Prostate gland (tissue), 2 donors: Measurements from ENCODE around the gene PTGER4. TPM values are rescaled to one million over a fixed set of nuclear protein-coding genes. Genes with fewer than 3 reads are reported as not detected.
A peak's percentile ranks its signal among the peaks of the same experiment; 100 is the strongest.

Experiments used
- DNase-seq: peaks from one replicate; pipeline ENCODE4 v3.0.0-alpha.2; 2019; ENCODE audit warnings: low spot score
- H3K27ac ChIP-seq, 2 donors: fragments of 200-600 bp; sonication (generic); 2 replicates each; pipeline ENCODE4 v1.5.1; 2017 to 2019
- H3K27me3 ChIP-seq: fragments of 200-600 bp; sonication (generic); replicated peaks from 2 replicates; pipeline ENCODE4 v1.5.1; 2019; ENCODE audit not compliant: insufficient read depth
- H3K36me3 ChIP-seq, 2 donors: fragments of 200-600 bp; sonication (generic); 1 replicate in 1 of 2; 2 replicates in 1 of 2; pipeline versions ENCODE4 v1.5.1 to v1.8.1; 2017 to 2019
- H3K4me1 ChIP-seq: fragments of 200-600 bp; sonication (generic); replicated peaks from 2 replicates; pipeline ENCODE4 v1.5.1; 2019
- H3K4me3 ChIP-seq, 2 donors: fragments of 200-600 bp; sonication (generic); 2 replicates each; pipeline ENCODE4 v1.5.1; 2017 to 2019
- H3K9me3 ChIP-seq: fragments of 200-600 bp; sonication (generic); 2 replicates; pipeline ENCODE4 v1.5.1; 2017
- POLR2A ChIP-seq: fragments of 450-650 bp; IDR thresholded peaks from one replicate; pipeline ENCODE4 v1.6.1; 2016; ENCODE audit warnings: antibody characterized with exemption, mild to moderate bottlenecking
- POLR2AphosphoS5 ChIP-seq: sonication (generic); formaldehyde crosslinking; IDR thresholded peaks from one replicate; pipeline ENCODE4 v1.6.1; 2017; ENCODE audit warnings: antibody characterized with exemption
- WGBS: methylation state at CpG from one replicate; pipeline ENCODE4 v1.1.5; 2018; 5-methylcytosine and 5-hydroxymethylcytosine counted together
- intact Hi-C: fragments of 100-400 bp; cut with DNase I; formaldehyde crosslinking; loops from one replicate; pipeline ENCODE4 v1.14.2; 2022
- total RNA-seq, 2 donors: library from RNA; depleted of rRNA; stranded (reverse); fragments of >200 nt; gene quantifications; one replicate each; pipeline ENCODE4 v1.1.0, GENCODE V29; 2016
- TF ChIP-seq, protein P1 (sequence below), 4 experiments: fragments of 200-600 bp in 2 of 4; fragments of 450-650 bp in 2 of 4; sonication (generic) in 2 of 4; IDR thresholded peaks; 1 replicate in 3 of 4; 2 replicates in 1 of 4; pipeline ENCODE4 v1.5.1; 2016 to 2019; ENCODE audit warnings: antibody characterized with exemption in 4 of 4, mild to moderate bottlenecking in 2 of 4, moderate library complexity in 2 of 4

Gene PTGER4
- total RNA-seq, 2 donors from 2014 or later, result 22.0 to 78.3 TPM

DNA sequence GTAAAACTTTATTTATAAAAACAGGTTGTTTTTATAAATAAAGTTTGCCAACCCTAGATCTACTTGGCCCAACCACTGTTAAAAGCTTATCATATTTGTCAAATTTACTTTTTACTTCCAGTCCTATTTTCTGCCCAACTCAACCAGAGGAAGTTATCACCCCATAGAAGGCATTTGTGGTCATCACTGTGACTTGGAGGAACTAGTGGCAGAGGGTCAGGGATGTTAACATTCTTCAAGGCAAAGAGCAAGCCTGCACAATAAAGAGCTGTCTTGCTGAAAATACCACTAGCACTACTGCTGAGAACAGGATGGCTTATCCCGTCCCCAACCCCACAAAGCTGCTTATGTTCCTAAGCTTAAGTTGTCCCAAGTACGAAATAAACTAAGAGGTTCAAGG, 53.7 kb downstream of the PTGER4 start:
- intact Hi-C loops, result no loop called here
- WGBS, result 86% methylated on average over 2 of the region's 2 CpGs
- H3K4me3 ChIP-seq, result no peak overlapping the region

DNA sequence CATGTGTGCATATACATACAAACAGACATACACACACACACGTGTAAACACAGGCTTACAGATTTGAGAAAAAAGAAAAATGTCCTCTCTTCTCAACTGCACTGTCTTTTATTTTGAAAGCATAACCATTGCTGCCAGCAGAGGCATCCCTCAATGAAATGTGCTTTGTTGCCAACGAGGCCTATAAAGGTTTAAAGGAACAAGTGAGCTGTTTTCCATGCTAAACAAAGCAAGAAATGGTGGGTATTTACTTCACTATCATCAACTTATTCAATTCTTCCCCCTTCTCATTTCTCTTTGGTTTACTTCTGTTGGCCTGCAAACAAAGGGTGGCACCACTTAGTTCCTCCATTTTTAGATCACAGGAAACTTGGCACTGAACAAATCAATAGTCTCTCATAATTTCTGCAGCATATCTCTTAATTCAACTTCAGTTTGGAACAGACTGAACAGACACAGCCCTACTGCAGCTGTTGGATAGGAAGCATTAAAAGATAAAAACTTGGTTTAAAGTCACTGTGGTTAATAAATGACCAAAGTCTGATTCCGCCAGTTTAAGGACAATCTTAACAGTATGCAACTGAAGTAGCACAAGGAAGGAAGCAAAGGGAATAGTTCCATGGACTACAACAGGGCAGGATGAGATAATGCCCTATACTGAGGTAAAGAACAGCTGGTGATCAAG, 54.3 kb downstream of the PTGER4 start:
- WGBS, result 12% methylated on average over 3 of the region's 3 CpGs
- no peak overlapping the region for H3K27ac ChIP-seq
- H3K4me3 ChIP-seq, result no peak overlapping the region
- TF ChIP-seq, protein P1, sequence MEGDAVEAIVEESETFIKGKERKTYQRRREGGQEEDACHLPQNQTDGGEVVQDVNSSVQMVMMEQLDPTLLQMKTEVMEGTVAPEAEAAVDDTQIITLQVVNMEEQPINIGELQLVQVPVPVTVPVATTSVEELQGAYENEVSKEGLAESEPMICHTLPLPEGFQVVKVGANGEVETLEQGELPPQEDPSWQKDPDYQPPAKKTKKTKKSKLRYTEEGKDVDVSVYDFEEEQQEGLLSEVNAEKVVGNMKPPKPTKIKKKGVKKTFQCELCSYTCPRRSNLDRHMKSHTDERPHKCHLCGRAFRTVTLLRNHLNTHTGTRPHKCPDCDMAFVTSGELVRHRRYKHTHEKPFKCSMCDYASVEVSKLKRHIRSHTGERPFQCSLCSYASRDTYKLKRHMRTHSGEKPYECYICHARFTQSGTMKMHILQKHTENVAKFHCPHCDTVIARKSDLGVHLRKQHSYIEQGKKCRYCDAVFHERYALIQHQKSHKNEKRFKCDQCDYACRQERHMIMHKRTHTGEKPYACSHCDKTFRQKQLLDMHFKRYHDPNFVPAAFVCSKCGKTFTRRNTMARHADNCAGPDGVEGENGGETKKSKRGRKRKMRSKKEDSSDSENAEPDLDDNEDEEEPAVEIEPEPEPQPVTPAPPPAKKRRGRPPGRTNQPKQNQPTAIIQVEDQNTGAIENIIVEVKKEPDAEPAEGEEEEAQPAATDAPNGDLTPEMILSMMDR (IDR thresholded peaks at IDR 0.05), result peak in 1 of 4 experiments; percentile 4
- no peak for TF ChIP-seq POLR2A
- no peak for TF ChIP-seq POLR2AphosphoS5
- H3K27me3 ChIP-seq, result no peaks in the 10 kb centered on the region
- no peaks in the 10 kb centered on the region for H3K4me1 ChIP-seq
- intact Hi-C loops, result no loop called here
- no peak for DNase-seq
- H3K36me3 ChIP-seq, result no peaks in the 10 kb centered on the region
- H3K9me3 ChIP-seq, result no peaks in the 10 kb centered on the region

More for the DNA sequence above, 53.7 kb downstream of the PTGER4 start:
- Histone ChIP-seq H3K36me3 (no peaks in the 10 kb centered on the region), H3K27ac (no peak overlapping the region), H3K9me3 (no peaks in the 10 kb centered on the region), H3K4me1 (no peaks in the 10 kb centered on the region), H3K27me3 (no peaks in the 10 kb centered on the region)
- DNase-seq, result no peak
- TF ChIP-seq POLR2A (no peak), POLR2AphosphoS5 (no peak)
- TF ChIP-seq, protein P1 (IDR thresholded peaks at IDR 0.05), result no peak

DNA sequence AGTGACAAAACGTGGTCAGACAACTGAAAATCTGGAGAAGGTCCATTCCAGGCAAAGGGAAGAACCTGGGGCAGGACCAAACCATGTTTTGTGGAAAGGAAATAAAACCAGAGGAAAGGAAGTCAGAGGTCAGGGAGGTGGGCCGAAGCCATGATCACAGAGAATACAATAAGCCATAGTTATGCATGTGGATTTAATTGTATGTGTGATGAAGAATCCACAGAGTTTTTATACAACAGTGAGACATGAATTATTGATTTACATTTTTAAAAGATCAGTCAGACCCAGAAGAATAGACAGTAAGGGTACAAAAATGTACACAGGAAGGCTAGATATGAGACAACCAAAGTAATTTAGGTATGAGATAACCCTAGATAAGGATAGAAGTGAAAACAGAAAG, 55.3 kb downstream of the PTGER4 start:
- Histone ChIP-seq H3K9me3 (no peaks in the 10 kb centered on the region), H3K4me1 (no peaks in the 10 kb centered on the region), H3K36me3 (no peaks in the 10 kb centered on the region), H3K27me3 (no peaks in the 10 kb centered on the region), H3K27ac (no peak overlapping the region), H3K4me3 (no peak overlapping the region)
- DNase-seq, result no peak
- TF ChIP-seq, protein P1 (IDR thresholded peaks at IDR 0.05), result no peak
- TF ChIP-seq POLR2A, result no peak
- WGBS, result 78% methylated on average over 2 of the region's 2 CpGs
- intact Hi-C loops, result no loop called here

DNA sequence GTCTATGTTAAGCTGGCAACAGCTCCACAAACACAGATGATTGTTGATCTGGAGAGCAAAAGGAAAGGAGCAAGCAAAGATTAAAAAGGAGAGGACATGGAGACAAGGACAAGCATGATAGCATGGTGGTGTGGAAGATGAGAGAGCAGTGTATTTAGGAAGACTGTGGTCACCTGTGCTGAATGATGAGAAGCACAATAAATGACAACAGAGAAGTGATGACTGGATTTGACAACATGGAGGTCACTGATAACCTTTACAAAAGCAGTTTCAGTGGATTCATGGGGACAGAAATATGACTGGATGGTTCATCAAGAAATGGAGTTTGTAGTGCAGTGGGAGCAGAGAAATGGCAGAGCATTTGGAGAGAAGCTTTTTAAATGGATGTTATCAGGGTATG, 55.9 kb downstream of the PTGER4 start:
- H3K4me1 ChIP-seq, result no peaks in the 10 kb centered on the region
- H3K27ac ChIP-seq, result no peak overlapping the region
- no peak for DNase-seq
- H3K4me3 ChIP-seq, result no peak overlapping the region
- no peaks in the 10 kb centered on the region for H3K27me3 ChIP-seq
- H3K36me3 ChIP-seq, result no peaks in the 10 kb centered on the region
- no peaks in the 10 kb centered on the region for H3K9me3 ChIP-seq
- intact Hi-C loops, result no loop called here
- no peak for TF ChIP-seq POLR2A

DNA sequence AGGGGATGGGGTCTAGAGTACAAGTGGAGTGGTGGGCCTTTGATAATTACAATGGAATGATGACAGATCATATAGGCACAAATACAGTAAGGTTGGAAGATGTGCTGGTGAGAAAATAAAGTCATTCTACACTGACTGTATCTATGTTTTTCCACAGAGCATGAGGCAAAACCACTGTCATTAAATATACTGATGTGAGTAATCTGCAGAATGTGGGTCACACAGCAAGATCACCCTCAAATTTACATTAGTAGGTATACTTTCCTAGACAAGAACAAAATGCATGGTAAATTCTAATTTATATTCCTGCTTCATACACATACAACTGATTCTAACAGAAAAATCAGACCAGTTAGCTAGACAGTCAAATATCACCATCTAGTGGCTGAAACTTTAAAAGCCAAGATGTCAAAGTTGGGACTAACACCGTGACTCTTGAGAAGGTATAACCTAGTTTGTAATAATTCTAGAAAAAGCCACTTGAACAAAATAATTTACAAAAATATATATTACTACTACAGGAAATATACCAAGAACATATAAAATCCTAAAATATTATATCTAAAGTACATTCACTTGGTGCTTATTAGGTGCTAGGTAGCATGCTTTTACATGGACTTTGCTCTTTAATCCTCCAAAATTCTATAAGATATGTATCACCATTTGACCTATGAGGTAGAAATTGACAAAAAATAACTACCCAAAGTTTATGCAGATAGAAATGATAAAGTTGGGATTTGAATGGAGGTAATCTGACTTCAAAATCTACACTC, 56.6 kb downstream of the PTGER4 start:
- intact Hi-C loops, result no loop called here
- WGBS, result 7% methylated on average over 1 of the region's 1 CpG
- TF ChIP-seq POLR2A (no peak), POLR2AphosphoS5 (no peak)
- TF ChIP-seq, protein P1 (IDR thresholded peaks at IDR 0.05), result peak in 3 of 4 experiments; percentile 44 to 71 (median 67)
- H3K27me3 ChIP-seq, result no peaks in the 10 kb centered on the region
- no peak overlapping the region for H3K4me3 ChIP-seq
- DNase-seq, result no peak
- no peaks in the 10 kb centered on the region for H3K4me1 ChIP-seq
- no peak overlapping the region for H3K27ac ChIP-seq
- no peaks in the 10 kb centered on the region for H3K36me3 ChIP-seq
- H3K9me3 ChIP-seq, result no peaks in the 10 kb centered on the region
